GM23248 (cell line): Measurements from ENCODE around the gene CCT5.

Source experiments
- EZH2 ChIP-seq: fragments of 200-600 bp; sonication (generic); IDR thresholded peaks from 2 replicates; pipeline ENCODE4 v1.6.1; 2018; ENCODE audit warnings: antibody characterized with exemption, mild to moderate bottlenecking; ENCODE audit not compliant: insufficient read depth, poor library complexity, severe bottlenecking
- EZH2phosphoT487 ChIP-seq: fragments of 200-600 bp; sonication (generic); IDR thresholded peaks from 2 replicates; pipeline ENCODE4 v1.6.1; 2018; ENCODE audit warnings: antibody characterized with exemption, moderate library complexity, mild to moderate bottlenecking, low read depth; ENCODE audit not compliant: insufficient read depth

- TF ChIP-seq EZH2phosphoT487 (no peak), EZH2 (no peak)
Measured at GRCh38 chr5:10253390-10253789, 3.3 kb downstream of the CCT5 start.
